Hippocampal formation (tissue), 2 donors: ENCODE data around the gene MED13L.

Source experiments
- DNase-seq, 2 donors: peaks; one replicate each; lab custom pipeline; 2025; lab: John Stamatoyannopoulos, UW

Gene MED13L

GRCh38 chr12:115943630-115944391 is 333.7 kb downstream of the MED13L start:
- DNase-seq: peak in 1 of 2 donors; percentile 7

- DNase-seq: no peak
Observed at GRCh38 chr12:115943310-115943629, 334.2 kb downstream of the MED13L start.

- no peak for DNase-seq
Observed at GRCh38 chr12:115942346-115942745, 335.1 kb downstream of the MED13L start.

- DNase-seq: no peak
Observed at GRCh38 chr12:115941362-115941761, 336.1 kb downstream of the MED13L start.

- DNase-seq: no peak
Observed at GRCh38 chr12:115938794-115939377, 338.6 kb downstream of the MED13L start.

- DNase-seq: no peak
Observed at GRCh38 chr12:115936997-115937916, 340.2 kb downstream of the MED13L start.

- no peak for DNase-seq
Observed at GRCh38 chr12:115934877-115935276, 342.6 kb downstream of the MED13L start.

GRCh38 chr12:115934046-115934445 is 343.4 kb downstream of the MED13L start:
- no peak for DNase-seq

- no peak for DNase-seq
Observed at GRCh38 chr12:115932066-115932465, 345.4 kb downstream of the MED13L start.

GRCh38 chr12:115930336-115930735 is 347.2 kb downstream of the MED13L start:
- DNase-seq: no peak

GRCh38 chr12:115926037-115926670 is 351.3 kb downstream of the MED13L start:
- no peak for DNase-seq

GRCh38 chr12:115923851-115924250 is 353.6 kb downstream of the MED13L start:
- DNase-seq: no peak

GRCh38 chr12:115922952-115923564 is 354.4 kb downstream of the MED13L start:
- DNase-seq: no peak

- DNase-seq: no peak
Observed at GRCh38 chr12:115920395-115921183, 356.9 kb downstream of the MED13L start.

- no peak for DNase-seq
Observed at GRCh38 chr12:115918763-115919162, 358.7 kb downstream of the MED13L start.

- DNase-seq: peak in 1 of 2 donors; percentile 10
Observed at GRCh38 chr12:115916910-115917668, 360.4 kb downstream of the MED13L start.

GRCh38 chr12:115914122-115914521 is 363.4 kb downstream of the MED13L start:
- DNase-seq: no peak

GRCh38 chr12:115912440-115912839 is 365.1 kb downstream of the MED13L start:
- no peak for DNase-seq

GRCh38 chr12:115911360-115911759 is 366.1 kb downstream of the MED13L start:
- no peak for DNase-seq

GRCh38 chr12:115910057-115910456 is 367.4 kb downstream of the MED13L start:
- no peak for DNase-seq
